GM21515 (cell line): Measurements from ENCODE around the gene KLF9.
A peak's percentile ranks its signal among the peaks of the same experiment; 100 is the strongest.

ENCODE experiments used
- ATAC-seq: cut with Tn5 transposase; IDR thresholded peaks from one replicate; pipeline ENCODE4 v1.9.1; 2021; ENCODE audit not compliant: unreplicated experiment

Gene KLF9

GRCh38 chr9:70422371-70423043, 8.1 kb upstream of the KLF9 start:
- no peak for ATAC-seq

GRCh38 chr9:70421272-70422180, 7.1 kb upstream of the KLF9 start:
- no peak for ATAC-seq

- ATAC-seq, result peak; percentile 0
These were observed 6.2 kb upstream of the KLF9 start for GRCh38 chr9:70420441-70421271.

- ATAC-seq, result peak; percentile 39
These were observed 5.3 kb upstream of the KLF9 start for GRCh38 chr9:70419556-70420440.

GRCh38 chr9:70418822-70419555, 4.5 kb upstream of the KLF9 start:
- peak; percentile 48 for ATAC-seq

- ATAC-seq, result no peak
These were observed 1.0 kb upstream of the KLF9 start for GRCh38 chr9:70415476-70415875.

GRCh38 chr9:70415041-70415440, 584 bp upstream of the KLF9 start:
- no peak for ATAC-seq

GRCh38 chr9:70413464-70413798, 1.0 kb downstream of the KLF9 start:
- ATAC-seq, result peak; percentile 22

- no peak for ATAC-seq
These were observed 1.5 kb downstream of the KLF9 start for GRCh38 chr9:70412832-70413463.

GRCh38 chr9:70411930-70412831, 2.3 kb downstream of the KLF9 start:
- ATAC-seq, result peak; percentile 27

GRCh38 chr9:70411121-70411929, 3.1 kb downstream of the KLF9 start:
- no peak for ATAC-seq

GRCh38 chr9:70410368-70410767, 4.1 kb downstream of the KLF9 start:
- ATAC-seq, result no peak

- no peak for ATAC-seq
These were observed 4.7 kb downstream of the KLF9 start for GRCh38 chr9:70409800-70410199.

GRCh38 chr9:70409280-70409679, 5.2 kb downstream of the KLF9 start:
- ATAC-seq, result no peak

GRCh38 chr9:70408393-70409040, 5.9 kb downstream of the KLF9 start:
- ATAC-seq, result no peak

- ATAC-seq, result no peak
These were observed 7.4 kb downstream of the KLF9 start for GRCh38 chr9:70407081-70407503.

- ATAC-seq, result peak; percentile 68
These were observed 8.0 kb downstream of the KLF9 start for GRCh38 chr9:70406434-70406862.
